ENCODE measurements around the gene HIC1.
A peak's percentile ranks its signal among the peaks of the same experiment; 100 is the strongest.
"Not testable (repeated sequence)": the region's sequence is repeated elsewhere in the genome, so short reads cannot be mapped to it uniquely, and the experiment has no call there.

The HIC1 gene, protein sequence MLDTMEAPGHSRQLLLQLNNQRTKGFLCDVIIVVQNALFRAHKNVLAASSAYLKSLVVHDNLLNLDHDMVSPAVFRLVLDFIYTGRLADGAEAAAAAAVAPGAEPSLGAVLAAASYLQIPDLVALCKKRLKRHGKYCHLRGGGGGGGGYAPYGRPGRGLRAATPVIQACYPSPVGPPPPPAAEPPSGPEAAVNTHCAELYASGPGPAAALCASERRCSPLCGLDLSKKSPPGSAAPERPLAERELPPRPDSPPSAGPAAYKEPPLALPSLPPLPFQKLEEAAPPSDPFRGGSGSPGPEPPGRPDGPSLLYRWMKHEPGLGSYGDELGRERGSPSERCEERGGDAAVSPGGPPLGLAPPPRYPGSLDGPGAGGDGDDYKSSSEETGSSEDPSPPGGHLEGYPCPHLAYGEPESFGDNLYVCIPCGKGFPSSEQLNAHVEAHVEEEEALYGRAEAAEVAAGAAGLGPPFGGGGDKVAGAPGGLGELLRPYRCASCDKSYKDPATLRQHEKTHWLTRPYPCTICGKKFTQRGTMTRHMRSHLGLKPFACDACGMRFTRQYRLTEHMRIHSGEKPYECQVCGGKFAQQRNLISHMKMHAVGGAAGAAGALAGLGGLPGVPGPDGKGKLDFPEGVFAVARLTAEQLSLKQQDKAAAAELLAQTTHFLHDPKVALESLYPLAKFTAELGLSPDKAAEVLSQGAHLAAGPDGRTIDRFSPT

DNA sequence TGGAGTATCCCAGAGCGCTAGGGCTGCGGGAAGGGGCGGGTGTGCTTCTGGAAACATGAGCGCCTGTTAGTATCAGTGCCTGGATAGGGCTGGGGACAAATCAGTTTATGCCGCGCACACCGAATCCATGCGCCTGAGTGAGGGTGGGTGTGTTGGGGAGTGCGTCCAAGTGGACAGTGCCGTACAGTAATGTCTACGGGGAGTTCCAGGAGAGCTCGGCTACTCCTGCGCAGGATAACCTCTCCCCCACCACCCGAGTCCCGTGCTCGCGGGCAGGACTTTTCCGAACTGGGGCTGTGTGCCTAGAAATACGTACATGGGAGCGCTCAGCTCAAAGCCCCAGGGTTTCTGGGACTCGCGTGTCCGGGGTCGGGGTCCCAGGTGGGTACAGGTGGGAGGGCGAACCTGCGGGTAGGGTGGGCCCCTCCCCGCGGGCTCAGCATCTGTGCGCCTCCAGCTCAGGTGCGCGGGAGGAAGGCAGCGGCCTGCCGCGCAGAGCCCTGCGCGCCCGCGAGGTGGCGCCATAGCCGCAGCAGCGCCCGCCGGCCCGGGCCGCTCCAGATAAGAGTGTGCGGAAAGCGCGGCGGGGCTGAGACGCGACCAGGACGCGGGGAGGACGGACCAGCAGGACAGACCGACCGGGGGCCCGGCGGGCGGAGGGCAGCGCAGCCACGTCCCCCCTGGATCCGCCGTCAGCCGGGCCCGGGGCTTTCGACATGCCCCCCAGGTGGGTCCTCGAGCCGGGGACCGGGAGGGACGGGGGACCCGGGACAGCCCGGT is at the start of gene HIC1:
TSS of gene HIC1 (plus strand) at position 592 of the 780 bp plus-strand sequence. CDS start 1,588 bp downstream, outside the sequence.
- no peak for DNase-seq (ENCODE audit: low read depth, low spot score)

DNA sequence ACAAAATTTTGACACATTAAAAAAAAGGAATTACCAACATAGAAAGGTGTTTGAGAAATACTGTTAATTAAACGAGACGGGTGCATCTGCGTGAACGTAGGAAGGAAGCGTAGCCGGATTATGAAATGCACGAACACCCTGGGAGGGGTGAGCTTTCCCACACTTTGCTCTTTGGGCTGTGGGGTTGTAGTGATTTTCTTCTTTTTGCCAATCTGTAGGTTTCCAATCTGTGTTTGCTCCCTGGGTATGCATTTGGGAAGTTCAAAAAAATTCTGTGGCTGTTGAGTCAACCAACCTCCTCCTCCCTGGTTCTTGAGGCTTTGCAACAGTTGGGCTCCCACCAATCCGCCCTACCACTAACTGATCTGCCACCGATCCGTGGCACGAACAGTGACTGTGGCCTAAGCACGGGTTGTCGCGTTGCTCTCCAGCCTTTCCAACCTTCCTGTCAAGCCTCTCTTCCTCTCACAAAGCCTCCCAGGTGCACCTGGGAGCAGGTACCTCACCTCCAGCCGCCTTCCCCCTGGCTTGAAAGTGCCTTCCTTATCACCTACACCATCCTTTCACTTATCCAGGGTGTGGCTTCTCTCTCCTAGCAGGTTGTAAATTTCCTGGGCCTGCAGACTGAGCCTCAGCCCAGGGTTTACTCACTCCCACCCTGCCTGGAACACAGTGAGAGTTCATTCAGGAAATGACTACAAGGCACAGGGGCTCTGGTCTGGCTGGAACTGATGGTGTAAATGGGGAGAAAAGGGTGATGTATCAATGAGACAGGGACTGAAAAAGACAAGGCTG is 46.4 kb upstream of the HIC1 start:
- no peak for DNase-seq (ENCODE audit: low read depth, low spot score)

DNA sequence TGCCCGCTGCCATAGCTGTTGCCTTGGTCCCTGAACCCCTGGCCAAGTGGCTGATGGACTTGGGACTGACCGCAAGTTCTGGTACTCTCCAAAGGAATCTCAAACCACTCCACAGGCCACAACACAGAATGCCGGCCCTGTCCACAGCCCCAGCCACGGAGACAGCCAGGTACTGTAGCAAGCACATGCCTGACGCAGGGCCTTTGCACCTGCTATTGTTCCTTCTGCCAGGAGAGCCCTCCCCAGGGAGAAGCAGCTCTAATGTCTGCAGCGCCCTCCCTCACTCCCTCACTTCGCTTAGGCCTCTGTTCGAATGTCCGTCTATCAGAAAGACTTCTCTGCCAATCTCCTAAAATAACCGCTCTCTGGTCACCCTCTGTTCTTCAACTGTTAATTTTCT is 45.2 kb upstream of the HIC1 start:
- no peak for DNase-seq (ENCODE audit: low read depth, low spot score)

DNA sequence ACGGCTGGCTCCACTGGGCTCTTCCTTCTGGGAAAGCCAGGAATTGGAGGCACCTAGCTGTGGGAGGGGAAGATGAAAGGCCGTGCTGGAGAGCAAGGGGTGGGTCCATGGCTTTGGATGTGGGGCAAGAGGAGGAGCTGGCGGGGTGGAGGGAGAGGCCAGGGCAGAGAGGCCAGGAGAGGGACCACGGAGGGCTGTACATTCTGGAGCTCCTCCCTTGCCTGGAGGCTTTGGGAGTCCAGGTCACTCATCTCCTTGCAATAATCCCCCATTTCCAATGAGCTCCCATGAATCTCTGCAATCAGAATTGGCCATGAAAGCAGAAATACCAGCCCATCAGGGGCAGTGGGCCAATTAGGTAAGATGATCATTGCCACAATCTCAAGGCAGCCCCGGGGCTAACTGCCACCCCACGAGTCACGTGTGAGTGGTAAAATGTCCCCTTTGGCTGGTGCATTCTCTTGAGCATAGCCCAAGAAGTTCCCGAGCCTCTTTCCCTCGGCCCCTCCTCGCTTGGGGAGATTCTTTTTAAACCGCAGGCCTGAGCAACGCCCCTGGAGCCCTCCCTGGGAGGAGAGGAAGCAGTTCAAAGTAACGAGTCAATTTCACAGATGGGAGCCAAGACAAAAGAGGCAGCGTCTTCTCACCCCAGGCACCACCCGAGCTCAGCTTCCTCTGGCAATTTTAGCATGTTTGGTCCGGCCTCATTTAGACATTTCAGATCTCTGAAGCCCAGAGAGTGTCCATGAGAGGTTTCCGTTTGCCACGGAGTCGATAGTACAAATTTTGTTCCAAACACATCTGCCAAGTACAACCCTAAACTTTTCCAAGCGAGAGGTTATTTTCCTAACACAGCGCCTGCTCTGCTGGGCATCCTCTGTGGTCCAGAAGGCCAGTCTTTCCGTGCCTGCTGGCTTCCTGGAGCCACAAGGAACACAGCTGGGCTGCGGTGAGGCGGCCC is 43.2 kb upstream of the HIC1 start:
- no peak for DNase-seq (ENCODE audit: low read depth, low spot score)

DNA sequence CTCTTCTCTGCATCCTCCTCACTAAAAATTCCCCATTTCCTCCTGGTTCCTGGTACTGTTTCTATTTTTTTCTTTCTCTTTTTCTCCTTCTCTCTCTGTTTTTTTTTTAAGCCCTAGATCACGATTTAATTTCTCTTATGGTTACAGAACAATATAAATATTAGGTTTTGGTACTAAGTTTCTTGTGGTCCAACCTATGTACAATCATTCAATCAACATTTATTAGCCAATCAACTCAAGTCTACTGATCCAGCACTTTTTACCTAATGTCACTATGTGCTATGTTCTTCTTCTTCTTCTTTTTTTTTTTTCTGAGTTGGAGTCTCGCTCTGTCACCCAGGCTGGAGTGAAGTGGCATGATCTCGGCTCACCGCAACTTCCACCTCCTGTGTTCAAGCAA is 42.4 kb upstream of the HIC1 start:
- no peak for DNase-seq (ENCODE audit: low read depth, low spot score)

DNA sequence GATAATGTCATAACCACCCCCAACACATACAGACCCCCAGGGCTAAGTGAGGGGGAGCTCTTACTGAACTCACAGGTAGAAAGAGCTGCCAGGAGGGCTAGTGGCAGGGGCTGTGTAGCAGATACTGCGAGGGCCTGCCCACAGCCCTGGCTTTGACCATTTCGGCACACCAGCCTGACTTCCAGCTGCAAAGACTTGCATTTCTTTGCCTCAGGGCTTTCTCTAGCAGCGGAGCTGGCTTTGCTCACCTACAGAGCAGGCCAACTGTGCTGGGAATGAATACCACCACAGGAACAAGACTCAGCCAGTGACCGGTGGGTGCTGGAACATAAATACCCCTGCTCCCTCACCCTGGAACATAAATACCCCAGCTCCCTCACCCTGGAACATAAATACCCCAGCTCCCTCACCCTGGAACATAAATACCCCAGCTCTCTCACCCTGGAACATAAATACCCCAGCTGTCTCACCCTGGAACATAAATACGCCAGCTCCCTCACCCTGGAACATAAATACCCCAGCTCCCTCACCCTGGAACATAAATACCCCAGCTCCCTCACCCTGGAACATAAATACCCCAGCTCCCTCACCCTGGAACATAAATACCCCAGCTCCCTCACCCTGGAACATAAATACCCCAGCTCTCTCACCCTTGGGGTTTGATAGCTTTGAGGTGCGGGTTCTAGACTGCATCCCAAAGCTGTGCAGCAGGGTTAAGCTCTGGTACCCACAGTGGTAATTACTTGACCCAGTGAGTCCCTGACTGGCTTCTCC is 41.5 kb upstream of the HIC1 start:
- DNase-seq (ENCODE audit: low read depth, low spot score), result not testable (repeated sequence)

DNA sequence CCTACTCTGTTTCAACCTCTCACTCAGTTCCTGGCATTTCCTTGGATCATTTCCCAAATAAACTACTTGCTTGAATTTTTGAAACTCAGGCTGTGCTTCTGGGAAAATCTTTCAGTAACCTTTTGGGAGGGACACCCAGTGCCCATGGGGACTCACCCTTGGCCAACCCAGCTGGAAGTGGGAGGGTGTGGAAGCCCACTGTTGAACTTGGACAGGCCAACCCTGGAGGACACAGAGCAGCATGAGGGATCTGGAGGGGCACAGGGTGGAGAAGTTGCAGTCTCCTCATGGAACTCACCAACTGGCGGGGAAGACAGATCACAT is 40.9 kb upstream of the HIC1 start:
- DNase-seq (ENCODE audit: low read depth, low spot score), result no peak

DNA sequence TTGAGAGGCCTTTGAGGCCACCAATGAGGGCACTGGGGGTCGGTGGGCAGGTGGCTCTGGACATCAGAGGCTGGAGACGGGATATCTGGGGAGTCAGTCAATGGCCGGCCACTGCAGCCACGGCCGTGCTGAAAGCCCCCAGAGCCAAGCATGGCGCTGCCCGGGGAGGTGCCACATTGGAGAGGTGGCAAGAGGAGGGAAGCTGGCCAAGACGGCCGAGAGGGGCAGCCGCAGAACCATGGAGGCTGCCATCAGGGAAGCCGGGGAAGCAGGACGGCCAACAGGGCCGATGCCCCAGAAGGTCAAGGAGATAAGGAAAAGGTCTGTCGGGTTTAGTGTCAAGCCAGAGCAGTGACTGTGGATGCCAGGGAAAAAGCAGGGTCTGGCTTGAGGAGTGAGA is 39.6 kb upstream of the HIC1 start:
- no peak for DNase-seq (ENCODE audit: low read depth, low spot score)

DNA sequence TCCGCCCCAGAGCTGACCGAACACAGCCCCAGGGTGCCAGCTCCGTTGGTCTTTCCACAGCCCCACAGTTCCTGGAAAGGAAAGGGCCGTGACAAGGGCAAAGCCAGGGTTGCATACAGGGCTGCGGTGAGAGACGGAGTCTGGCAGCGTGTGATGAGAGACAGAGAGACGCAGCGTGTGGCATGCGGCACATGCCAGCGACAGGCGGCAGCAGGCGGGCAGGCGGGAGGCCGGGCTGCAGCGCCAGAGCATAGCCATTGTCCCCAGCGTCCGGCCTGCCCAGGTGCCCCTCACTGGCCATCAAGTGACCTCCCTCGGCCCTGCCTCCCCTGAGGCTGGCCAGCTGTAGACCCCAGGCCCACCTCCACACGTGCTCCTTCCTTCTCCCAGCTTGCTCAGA is 38.4 kb upstream of the HIC1 start:
- no peak for DNase-seq (ENCODE audit: low read depth, low spot score)

DNA sequence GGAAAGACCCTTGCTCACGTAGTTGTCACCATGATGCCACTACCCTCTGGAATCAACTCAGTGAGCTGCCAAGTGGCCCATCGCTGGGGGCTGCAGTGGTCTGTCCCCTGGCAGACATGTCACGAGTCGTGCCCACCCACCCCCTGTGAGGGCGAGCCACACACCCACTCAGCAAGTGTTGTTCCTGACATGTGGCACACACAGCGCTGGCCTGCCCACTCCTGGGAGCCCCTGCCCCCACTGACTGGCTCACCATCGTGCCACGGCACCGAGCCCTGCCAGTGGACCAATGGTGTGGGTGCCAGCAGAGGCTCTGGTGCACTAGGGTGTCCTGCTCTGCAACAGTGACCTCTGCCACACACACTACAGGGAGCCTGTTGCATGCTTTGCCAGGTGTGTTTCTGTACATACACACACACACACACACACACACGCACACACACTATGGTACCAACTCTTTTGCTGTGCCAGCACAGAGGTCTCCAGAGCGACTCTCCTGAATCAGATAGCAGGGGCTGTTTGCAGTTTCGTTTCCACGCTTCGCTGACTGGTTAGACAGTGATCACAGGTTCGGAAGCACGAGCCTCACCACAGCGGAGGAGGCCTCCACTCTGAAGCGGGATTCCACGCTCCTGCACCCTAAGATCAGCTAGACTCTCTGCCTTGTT is 37.5 kb upstream of the HIC1 start:
- DNase-seq (ENCODE audit: low read depth, low spot score), result no peak

DNA sequence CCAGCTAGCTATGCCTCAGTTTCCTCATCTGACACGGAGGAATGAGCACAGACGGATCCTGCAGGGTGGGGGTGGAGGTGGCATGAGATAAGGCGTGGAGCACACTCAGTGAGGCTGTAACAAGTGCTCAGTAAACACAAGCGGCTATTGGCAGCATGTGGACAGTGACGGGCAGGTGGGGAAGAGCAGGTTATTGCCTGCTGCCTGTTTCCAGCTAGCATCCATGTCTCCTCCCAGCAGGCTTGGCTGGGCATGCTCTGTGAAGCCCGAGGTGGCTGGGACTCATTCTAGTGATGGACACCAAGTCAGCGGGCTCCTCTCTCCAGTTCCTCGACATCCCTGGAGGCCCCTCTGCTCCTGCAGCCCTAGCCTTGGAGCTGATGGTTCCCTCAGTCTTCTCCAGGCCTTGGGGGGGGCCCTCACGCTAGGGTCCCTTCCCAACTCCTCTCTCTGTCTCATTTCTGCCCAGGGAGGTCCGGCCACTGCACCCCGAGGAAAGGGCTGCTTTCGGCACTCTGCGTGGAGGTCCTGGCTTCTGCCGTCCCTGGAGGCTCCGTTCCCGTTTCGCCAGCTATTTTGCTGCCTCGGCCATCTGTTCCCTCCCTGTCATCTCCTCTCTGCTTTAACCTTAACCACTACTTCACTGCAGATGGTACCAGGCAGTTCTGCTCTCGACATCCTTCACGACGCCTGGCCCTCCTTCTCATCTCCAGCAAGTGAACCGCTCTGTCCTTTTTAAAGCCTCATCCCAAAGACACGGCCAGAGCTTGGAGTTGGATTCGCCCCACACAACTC is 36.0 kb upstream of the HIC1 start:
- DNase-seq (ENCODE audit: low read depth, low spot score), result no peak

DNA sequence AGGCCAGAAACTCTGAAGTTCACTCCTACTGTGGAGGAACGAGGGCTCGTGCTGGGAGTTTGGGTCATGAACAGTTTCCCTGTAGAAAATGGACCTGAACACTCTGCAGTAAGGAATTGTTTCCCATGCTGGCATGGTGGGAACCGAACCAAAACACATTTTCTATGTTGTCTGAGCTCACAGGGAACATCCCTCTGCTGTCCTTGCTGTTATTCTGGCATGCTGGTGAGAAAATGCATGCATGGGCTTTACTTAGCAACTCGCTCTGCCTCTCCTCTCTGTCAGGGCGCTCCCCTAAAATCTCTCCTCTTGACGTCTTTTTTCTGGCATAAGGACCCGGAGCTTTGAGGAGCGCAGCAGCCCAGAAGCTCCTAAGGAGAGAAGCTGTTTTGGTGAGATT is 35.2 kb upstream of the HIC1 start:
- no peak for DNase-seq (ENCODE audit: low read depth, low spot score)

DNA sequence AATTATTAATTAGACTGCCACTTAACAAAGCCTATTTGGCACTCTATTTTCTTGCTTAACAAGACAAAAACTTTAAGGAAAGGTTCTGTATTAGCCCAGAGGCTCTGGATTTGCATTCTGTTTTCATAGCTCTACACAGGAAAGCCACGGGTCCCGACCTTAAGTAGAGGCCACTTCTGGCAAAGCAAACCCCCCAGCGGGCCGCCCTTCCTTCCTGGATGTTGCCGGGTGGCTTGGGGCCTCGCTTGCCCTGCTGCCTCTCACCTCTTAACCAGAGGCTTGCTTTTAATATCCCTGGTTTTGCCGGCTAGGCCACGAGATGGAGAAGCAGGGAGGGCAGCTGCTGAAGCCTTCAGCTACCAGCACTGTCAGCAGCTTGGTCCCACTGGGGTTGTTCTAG is 34.2 kb upstream of the HIC1 start:
- DNase-seq (ENCODE audit: low read depth, low spot score), result no peak

DNA sequence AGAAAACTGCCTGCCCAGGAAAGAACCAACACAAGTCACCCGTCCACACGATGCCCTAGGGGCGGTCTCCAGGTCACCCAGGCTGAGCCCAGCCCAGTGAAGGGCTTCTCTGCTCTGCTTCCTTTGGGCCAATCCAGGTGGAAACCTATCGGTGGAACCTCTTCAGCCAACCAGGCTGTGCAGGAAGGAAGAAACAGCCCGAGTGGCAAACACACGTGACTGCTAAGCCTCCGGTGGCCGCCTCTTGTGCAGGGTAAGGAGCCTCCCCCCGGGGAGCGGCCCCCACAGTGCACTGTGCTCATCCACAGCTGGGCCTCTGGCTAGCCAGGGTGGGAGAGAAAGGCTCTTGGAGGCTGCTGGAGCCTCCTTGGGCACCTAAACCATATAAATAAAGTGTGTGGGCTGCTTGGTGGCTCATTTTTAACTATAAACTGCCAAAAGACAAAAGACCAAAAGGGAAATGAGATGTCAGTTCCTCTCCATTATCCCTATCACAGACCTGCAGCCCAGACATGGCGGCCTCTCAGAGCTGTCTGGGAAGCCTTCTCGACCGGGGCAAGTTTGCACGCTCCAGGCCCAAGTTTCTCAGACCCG is 32.2 kb upstream of the HIC1 start:
- DNase-seq (ENCODE audit: low read depth, low spot score), result no peak

DNA sequence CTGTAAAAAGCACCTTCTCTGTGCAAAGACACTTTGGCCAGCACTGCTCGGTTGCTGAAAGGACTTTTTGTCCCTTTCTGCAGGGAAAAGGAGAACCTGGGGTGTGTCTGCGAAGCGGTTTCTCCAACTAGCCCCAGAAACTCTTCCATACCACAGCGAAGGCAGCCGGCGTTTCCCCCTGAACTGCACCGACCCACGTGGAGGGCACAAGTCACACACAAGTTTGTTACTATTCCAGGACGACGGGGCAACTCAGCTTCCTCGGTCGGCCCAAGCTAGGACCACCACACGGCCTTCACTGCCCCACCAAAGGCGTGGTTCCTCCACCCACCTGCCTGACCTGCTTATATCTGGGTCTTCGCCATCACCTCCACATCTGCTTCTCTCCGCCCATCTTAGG is 31.6 kb upstream of the HIC1 start:
- DNase-seq (ENCODE audit: low read depth, low spot score), result no peak

DNA sequence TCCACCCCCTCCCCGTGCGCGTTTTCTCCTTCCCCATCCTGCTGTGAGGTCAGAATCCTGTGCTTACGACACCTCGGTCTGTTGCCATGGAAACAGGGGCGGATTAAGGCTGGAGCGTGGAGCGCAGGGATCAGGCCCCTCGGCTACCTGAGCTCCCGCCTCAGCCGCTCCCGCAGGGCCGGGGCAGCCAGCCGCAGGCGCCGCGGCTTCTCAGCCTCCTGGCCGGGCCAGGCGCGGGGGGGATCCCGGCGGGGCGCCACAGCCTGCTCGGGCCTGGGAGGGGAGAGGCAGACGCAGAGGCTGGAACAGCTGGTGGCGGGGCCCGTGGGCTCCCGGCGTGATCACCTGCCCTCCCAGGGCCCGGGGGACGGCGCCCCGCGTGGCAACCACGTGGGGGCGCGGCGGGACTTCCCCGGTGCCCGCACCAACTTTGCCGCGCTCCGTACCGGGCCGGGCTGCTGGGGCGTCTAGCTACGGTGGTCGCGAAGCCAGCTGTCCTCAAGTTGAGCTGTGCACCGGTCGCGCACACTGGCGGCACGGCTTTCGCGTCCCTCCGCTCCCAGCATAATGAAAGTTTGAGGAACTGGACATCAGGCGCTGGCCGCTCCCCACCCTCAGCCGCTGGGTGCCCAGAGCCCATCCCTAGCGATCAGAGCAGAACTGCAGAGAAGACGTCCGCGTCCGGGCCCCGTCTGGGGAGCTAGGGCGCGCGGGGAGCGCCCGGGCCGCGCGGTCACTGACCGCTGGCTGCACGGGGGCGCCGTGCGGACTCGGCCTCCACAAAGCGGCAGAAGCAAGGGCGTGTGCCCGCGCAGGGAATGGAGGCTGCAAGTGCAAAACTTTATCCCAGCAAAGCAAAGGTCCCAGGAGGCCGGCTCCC is 31.0 kb upstream of the HIC1 start:
- DNase-seq (ENCODE audit: low read depth, low spot score), result peak; percentile 67

Measured in iPS DF 19.7 (cell line).